DMS53 treated with DMSO at 0.1 percent for 48 hours (cell line): ENCODE data around the gene TSEN2.
"Not testable (repeated sequence)": the region's sequence is repeated elsewhere in the genome, so short reads cannot be mapped to it uniquely, and the experiment has no call there.

Experiments
- DNase-seq: peaks from one replicate; lab custom pipeline; 2025; ENCODE audit not compliant: unreplicated experiment; lab: John Stamatoyannopoulos, UW

Gene TSEN2

GRCh38 chr3:12501360-12502020 is 17.2 kb downstream of the TSEN2 start:
- no peak for DNase-seq

DNA sequence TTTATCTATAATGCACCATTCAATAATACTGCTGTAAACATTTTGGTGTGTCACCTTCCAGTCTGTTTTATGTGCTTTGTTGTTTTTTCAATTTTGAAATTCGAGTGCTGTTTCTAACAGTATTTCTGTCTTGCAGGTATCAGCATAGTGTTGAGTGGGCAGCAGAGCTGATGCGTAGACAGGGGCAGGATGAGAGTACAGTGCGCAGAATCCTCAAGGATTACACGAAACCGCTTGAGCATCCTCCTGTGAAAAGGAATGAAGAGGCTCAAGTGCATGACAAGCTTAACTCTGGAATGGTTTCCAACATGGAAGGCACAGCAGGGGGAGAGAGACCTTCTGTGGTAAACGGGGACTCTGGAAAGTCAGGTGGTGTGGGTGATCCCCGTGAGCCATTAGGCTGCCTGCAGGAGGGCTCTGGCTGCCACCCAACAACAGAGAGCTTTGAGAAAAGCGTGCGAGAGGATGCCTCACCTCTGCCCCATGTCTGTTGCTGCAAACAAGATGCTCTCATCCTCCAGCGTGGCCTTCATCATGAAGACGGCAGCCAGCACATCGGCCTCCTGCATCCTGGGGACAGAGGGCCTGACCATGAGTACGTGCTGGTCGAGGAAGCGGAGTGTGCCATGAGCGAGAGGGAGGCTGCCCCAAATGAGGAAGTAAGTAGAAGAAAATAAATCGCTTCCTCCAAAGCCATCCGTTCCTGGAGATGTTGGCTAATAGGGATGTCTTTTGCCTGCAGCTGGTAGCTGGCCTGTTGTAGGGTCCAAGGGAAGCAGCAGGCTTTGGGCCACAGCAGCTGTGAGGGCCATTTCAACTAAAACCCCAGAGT is 19.1 kb downstream of the TSEN2 start:
- DNase-seq: no peak

GRCh38 chr3:12506201-12506709 is 22.0 kb downstream of the TSEN2 start:
- no peak for DNase-seq

DNA sequence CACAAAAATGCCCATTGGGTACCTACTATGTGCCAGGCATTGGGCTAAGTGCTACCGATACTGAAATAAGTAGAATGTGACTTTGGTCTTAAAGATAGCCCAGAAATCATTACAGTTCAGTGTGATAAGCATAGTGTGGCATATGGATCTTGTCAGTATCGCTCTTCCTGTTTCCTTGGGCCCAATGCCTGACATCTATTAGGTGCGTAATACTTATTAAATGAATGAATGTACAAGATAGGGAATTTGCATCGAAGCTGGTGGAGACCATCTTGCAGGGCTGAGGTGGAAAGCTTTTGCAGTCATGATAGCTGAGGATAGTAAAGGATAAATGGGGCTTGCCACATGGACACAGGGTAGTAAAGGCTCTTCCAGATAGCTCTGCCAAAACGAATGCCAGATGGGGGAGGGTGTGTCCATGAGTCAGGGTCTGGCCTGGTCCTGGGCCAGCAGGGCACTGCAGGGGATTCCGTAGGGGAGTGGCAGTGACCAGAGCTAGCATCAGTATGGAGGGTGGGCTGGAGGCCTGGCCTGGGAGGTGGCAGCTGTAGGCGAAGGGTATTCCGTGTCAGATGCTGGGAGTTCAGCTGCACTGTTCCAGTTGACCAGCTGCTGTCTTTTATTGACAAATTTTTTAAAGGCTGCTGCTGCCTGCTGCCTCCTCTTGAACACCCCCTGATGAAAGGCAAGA is 23.5 kb downstream of the TSEN2 start:
- DNase-seq: no peak

DNA sequence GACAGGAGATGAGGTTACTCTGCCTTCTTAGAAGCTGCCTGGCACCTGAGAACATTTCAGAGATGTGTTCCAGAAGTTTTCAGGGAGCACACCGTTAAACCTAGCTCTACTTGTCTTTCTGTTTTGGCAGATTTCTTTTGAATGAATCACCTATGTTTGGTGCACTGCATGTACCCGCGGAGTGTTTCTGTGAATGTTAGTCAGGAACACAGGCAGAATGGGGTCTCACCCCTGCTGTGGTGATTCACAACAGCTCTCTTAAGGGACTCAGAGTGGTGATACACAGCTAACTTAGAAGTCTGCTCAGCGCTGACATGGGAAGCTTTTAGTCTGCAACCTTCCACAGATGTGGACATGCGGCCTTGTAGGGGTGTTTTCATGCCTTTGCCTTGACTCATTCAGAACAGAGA is 24.0 kb downstream of the TSEN2 start:
- DNase-seq: no peak

DNA sequence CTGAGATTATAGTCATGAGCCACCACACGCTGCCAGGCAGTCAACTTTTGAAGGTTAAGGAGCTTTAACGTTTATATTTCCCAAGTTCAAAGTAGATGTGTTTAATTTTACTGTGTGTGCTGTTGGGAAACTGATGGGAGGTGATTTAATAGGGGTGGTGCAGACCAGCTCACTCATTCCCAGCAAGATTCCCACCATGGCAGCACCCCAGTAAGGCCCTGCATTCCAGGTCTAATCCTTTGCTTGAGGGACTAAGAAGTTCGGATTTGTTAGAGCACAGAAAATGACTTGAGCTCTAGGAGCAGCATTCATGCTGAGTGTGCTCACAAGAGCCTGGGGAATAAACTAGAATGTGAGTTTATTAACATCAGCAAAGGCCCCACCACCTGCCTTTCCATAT is 25.2 kb downstream of the TSEN2 start:
- DNase-seq: no peak

GRCh38 chr3:12512534-12513118 is 28.3 kb downstream of the TSEN2 start:
- no peak for DNase-seq

DNA sequence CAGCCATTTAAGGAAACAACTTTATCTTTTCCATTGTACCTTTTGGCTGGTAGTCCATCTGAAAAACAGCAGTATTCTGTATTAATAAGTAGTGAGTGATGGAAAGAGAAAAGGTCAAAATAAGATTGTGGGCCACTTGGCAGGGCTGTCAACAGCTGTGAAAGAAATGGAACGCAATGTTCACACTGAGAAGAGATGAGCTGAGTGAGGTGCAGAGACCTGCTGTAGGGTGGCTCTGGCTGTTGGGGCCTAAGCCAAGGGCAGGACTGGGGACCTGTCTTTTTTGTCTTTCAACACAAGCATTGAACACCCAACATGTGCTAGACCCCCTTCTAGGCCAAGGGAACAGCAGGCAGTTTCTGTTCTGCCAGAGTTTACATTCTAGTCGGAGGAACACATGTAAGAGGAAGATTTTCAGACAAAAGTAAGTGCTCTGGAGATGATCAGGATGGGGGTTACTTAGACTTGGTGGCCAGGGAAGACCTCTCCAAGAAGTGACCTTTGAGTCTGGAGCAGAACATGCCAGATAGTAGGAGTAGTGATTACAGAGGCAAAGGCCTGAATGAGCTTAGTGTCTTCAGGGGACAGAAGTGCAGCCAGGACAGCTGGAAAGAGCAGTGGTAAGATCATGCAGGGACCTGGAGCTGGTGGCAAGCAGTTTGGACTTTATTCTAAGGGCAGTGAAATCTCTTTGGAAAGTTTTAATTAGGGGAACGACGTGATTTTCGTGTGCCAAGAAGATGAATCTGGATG is 29.6 kb downstream of the TSEN2 start:
- no peak for DNase-seq

DNA sequence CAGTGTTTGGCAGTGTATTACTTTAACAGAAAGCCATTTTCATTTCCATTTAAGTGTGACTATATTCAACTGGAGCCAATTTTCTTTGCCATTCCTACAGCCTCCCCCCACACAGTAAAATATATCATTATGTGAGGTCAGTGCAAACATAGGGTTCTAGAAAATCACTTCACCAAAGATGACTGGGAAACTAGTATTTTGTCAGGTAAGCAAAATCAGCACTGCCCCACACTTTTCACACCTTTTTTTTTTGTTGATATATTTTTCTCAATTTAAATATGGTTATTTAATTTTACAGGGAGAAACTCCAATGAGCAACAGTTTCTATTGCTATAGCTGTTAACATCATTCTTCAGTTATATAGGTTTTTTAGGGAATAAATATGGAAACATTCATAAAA is 31.4 kb downstream of the TSEN2 start:
- no peak for DNase-seq

DNA sequence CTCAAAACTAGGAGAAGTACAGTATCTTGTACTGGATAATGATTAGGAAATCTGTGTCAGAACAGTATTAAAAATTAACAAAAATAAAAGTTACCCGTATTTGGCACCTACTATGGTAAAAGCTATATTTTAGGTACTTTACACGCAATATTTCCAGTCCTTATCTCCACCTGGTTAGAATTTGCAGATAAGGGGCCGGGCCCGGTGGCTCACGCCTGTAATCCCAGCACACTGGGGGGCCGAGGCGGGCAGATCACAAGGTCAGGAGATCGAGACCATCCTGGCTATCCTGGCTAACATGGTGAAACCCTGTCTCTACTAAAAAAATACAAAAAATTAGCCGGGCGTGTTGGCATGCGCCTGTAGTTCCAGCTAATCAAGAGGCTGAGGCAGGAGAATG is 32.6 kb downstream of the TSEN2 start:
- no peak for DNase-seq

GRCh38 chr3:12518261-12519028 is 34.2 kb downstream of the TSEN2 start:
- DNase-seq: no peak

DNA sequence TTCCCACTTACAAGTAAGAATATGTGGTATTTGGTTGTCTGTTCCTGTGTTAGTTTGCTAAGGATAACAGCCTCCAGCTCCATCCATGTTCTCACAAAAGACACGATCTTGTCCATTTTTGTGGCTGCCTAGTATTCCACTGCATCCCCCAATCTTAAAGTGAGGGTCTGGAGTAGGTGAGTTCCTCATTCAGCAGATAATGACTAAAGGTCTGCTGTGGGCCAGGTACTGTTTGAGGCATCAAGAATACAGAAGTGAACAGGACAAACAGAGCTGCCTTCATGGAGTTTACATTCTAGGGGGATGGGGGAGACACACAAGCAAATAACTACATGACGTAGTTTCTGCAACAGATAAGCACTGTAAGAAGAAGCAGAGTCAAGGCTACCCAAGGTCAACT is 36.7 kb downstream of the TSEN2 start:
- DNase-seq: no peak

GRCh38 chr3:12522721-12523120 is 38.4 kb downstream of the TSEN2 start:
- DNase-seq: no peak

GRCh38 chr3:12527757-12528143 is 43.5 kb downstream of the TSEN2 start:
- no peak for DNase-seq

GRCh38 chr3:12532182-12532581 is 47.9 kb downstream of the TSEN2 start:
- DNase-seq: no peak

GRCh38 chr3:12536423-12536822 is 52.1 kb downstream of the TSEN2 start:
- no peak for DNase-seq

DNA sequence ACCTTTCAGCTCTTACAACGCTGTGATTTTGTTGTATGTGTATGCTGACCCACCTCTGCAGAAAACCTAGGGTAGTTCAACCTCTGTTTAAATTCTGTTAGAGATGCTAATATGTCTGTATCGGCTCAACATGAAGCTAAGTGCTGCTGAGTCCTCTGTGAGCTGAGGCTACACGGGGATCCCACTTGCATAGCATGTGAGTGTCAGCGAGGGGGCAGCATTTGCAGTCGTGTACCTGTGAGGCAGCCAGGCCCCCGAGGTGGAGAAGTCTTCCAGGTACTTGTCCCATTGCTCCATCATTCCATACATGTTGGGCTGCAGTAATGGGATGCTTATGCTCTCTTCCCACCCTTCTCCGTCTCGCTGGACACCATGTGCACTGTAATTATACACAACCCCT is 57.3 kb downstream of the TSEN2 start:
- no peak for DNase-seq

DNA sequence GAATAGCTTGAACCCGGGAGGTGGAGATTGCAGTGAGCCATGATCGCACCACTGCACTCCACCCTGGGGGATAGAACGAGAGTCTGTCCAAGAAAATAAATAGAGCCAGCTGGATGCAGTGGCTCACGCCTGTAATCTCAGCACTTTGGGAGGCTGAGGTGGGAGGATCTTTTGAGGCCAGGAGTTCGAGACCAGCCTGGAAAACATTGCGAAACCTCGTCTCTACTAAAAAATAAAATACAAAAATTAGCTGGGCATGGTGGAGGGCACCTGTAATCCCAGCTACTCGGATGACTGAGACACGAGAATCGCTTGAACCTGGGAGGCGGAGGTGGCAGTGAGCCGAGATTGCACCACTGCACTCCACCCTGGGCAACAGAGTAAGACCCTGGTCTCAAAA is 59.2 kb downstream of the TSEN2 start:
- DNase-seq: not testable (repeated sequence)

GRCh38 chr3:12544652-12545472 is 60.6 kb downstream of the TSEN2 start:
- DNase-seq: no peak
